H9 (cell line): ENCODE results near the gene RGL4. TPM values are rescaled to one million over a fixed set of nuclear protein-coding genes. Genes with fewer than 3 reads are reported as not detected.

ENCODE experiments used
- DNase-seq: peaks from one replicate; pipeline ENCODE4 v3.0.0-alpha.2; 2017
- H2AFZ ChIP-seq: one replicate; pipeline ENCODE4 v1.6.1; 2013; ENCODE audit warnings: mild to moderate bottlenecking, low read length, control low read depth, moderate library complexity
- H2AK5ac ChIP-seq: 2 replicates; pipeline ENCODE4 v1.6.1; 2013; ENCODE audit warnings: low read length, control low read depth, mixed read lengths; ENCODE audit not compliant: insufficient read length
- H2BK120ac ChIP-seq: one replicate; pipeline ENCODE4 v1.6.1; 2013; ENCODE audit warnings: low read depth, mild to moderate bottlenecking, low read length, control low read depth, inconsistent platforms; ENCODE audit not compliant: poor library complexity, severe bottlenecking
- H2BK12ac ChIP-seq: 2 replicates; pipeline ENCODE4 v1.6.1; 2013; ENCODE audit warnings: low read length, control low read depth, mixed read lengths, low read depth; ENCODE audit not compliant: insufficient read length
- H2BK15ac ChIP-seq: 2 replicates; pipeline ENCODE4 v1.6.1; 2013; ENCODE audit warnings: low read depth, low read length, control low read depth
- H2BK20ac ChIP-seq: one replicate; pipeline ENCODE4 v1.6.1; 2013; ENCODE audit warnings: low read depth, mild to moderate bottlenecking, low read length, control low read depth, inconsistent platforms; ENCODE audit not compliant: poor library complexity, severe bottlenecking
- H2BK5ac ChIP-seq: 2 replicates; pipeline ENCODE4 v1.6.1; 2013; ENCODE audit warnings: low read length, control low read depth, mixed read lengths; ENCODE audit not compliant: insufficient read length
- H3K14ac ChIP-seq: 2 replicates; pipeline ENCODE4 v1.6.1; 2013; ENCODE audit warnings: low read length, control low read depth; ENCODE audit not compliant: insufficient read depth
- H3K18ac ChIP-seq: 2 replicates; pipeline ENCODE4 v1.6.1; 2013; ENCODE audit warnings: low read depth, mild to moderate bottlenecking, mixed read lengths, low read length, control low read depth; ENCODE audit not compliant: insufficient read length
- H3K23ac ChIP-seq: 2 replicates; pipeline ENCODE4 v1.6.1; 2013; ENCODE audit warnings: low read length, control low read depth, mixed read lengths, low read depth; ENCODE audit not compliant: insufficient read length
- H3K23me2 ChIP-seq: 2 replicates; pipeline ENCODE4 v1.6.1; 2013; ENCODE audit warnings: low read depth, mild to moderate bottlenecking, mixed read lengths, low read length, control low read depth; ENCODE audit not compliant: insufficient read length, poor library complexity, severe bottlenecking
- H3K27ac ChIP-seq: 2 replicates; pipeline ENCODE4 v1.5.1; 2013; ENCODE audit warnings: low read length, control low read depth, mixed read lengths, low read depth; ENCODE audit not compliant: insufficient read length
- H3K27me3 ChIP-seq: 2 replicates; pipeline ENCODE4 v1.6.1; 2013; ENCODE audit warnings: low read length, control low read depth, inconsistent platforms; ENCODE audit not compliant: insufficient read depth
- H3K4ac ChIP-seq: 2 replicates; pipeline ENCODE4 v1.6.1; 2013; ENCODE audit warnings: low read depth, mild to moderate bottlenecking, control low read depth, inconsistent platforms, low read length, moderate library complexity
- H3K4me1 ChIP-seq: 2 replicates; pipeline ENCODE4 v1.6.1; 2013; ENCODE audit warnings: low read length, control low read depth, inconsistent platforms; ENCODE audit not compliant: insufficient read depth
- H3K4me2 ChIP-seq: 2 replicates; pipeline ENCODE4 v1.6.1; 2013; ENCODE audit warnings: low read length, control low read depth, mixed read lengths; ENCODE audit not compliant: insufficient read length, insufficient read depth
- H3K56ac ChIP-seq: 2 replicates; pipeline ENCODE4 v1.6.1; 2013; ENCODE audit warnings: low read depth, mild to moderate bottlenecking, mixed read lengths, low read length, control low read depth; ENCODE audit not compliant: insufficient read length
- H3K79me1 ChIP-seq: 2 replicates; pipeline ENCODE4 v1.6.1; 2013; ENCODE audit warnings: low read depth, mild to moderate bottlenecking, moderate library complexity, low read length, control low read depth, inconsistent platforms; ENCODE audit not compliant: insufficient read depth, poor library complexity, severe bottlenecking
- H3K79me2 ChIP-seq: 2 replicates; pipeline ENCODE4 v1.6.1; 2013; ENCODE audit warnings: low read length, control low read depth, inconsistent platforms; ENCODE audit not compliant: insufficient read depth
- H3K9ac ChIP-seq: 2 replicates; pipeline ENCODE4 v1.6.1; 2013; ENCODE audit warnings: low read length, control low read depth, mixed read lengths; ENCODE audit not compliant: insufficient read length; ENCODE audit errors: extremely low read depth
- H3K9me3 ChIP-seq: one replicate; pipeline ENCODE4 v1.6.1; 2013; ENCODE audit warnings: low read depth, low read length, inconsistent platforms; ENCODE audit not compliant: control insufficient read depth
- H3T11ph ChIP-seq: one replicate; pipeline ENCODE4 v1.6.1; 2013; ENCODE audit warnings: mild to moderate bottlenecking, low read length, control low read depth, inconsistent platforms
- H4K20me1 ChIP-seq: one replicate; pipeline ENCODE4 v1.6.1; 2013; ENCODE audit not compliant: control insufficient read depth, insufficient read length, insufficient read depth
- H4K5ac ChIP-seq: 2 replicates; pipeline ENCODE4 v1.6.1; 2013; ENCODE audit warnings: low read depth, mild to moderate bottlenecking, mixed read lengths, low read length, control low read depth; ENCODE audit not compliant: insufficient read length
- H4K8ac ChIP-seq: replicated peaks from 2 replicates; pipeline ENCODE4 v1.6.1; 2013; ENCODE audit warnings: low read length, control low read depth, mixed read lengths, low read depth; ENCODE audit not compliant: insufficient read length
- H4K91ac ChIP-seq: 2 replicates; pipeline ENCODE4 v1.6.1; 2013; ENCODE audit warnings: low read depth, mild to moderate bottlenecking, moderate library complexity, mixed read lengths, low read length, control low read depth; ENCODE audit not compliant: insufficient read length
- H3K27ac Mint-ChIP-seq, 3 experiments: 2 replicates in 2 of 3; 3 replicates in 1 of 3; pipeline ENCODE4 v1.8.0; 2020 to 2021; ENCODE audit warnings: mixed read lengths in 3 of 3, mild to moderate bottlenecking in 1 of 3, moderate library complexity in 1 of 3
- H3K27me3 Mint-ChIP-seq: 2 replicates; pipeline ENCODE4 v1.8.0; 2021; ENCODE audit warnings: low read depth, mild to moderate bottlenecking, moderate library complexity, mixed read lengths
- H3K36me3 Mint-ChIP-seq, 3 experiments: 2 replicates in 2 of 3; 3 replicates in 1 of 3; pipeline ENCODE4 v1.8.0; 2020 to 2021; ENCODE audit warnings: low read depth in 3 of 3, mixed read lengths in 3 of 3; ENCODE audit not compliant: insufficient read depth in 1 of 3
- H3K4me1 Mint-ChIP-seq, 2 experiments: 2 replicates each; pipeline ENCODE4 v1.8.0; 2020; ENCODE audit warnings: mixed read lengths in 2 of 2
- H3K4me3 Mint-ChIP-seq, 2 experiments: 2 replicates in 1 of 2; 3 replicates in 1 of 2; pipeline ENCODE4 v1.8.0; 2020 to 2021; ENCODE audit warnings: mild to moderate bottlenecking in 2 of 2, mixed read lengths in 2 of 2, moderate library complexity in 1 of 2
- H3K9me3 Mint-ChIP-seq, 2 experiments: 2 replicates in 1 of 2; 3 replicates in 1 of 2; pipeline ENCODE4 v1.8.0; 2020; ENCODE audit warnings: mild to moderate bottlenecking in 2 of 2, mixed read lengths in 2 of 2, moderate library complexity in 1 of 2
- CTCF ChIP-seq: fragments of 200-600 bp; sonication (generic); conservative IDR thresholded peaks from 3 replicates; pipeline ENCODE4 v1.8.0; 2021; ENCODE audit warnings: antibody characterized with exemption, mild to moderate bottlenecking
- WGBS: extraction: QIAGEN DNeasy Blood & Tissue Kit; methylation state at CpG from one replicate; pipeline ENCODE4 v1.1.7; 2013; ENCODE audit warnings: missing lambda C conversion rate, low lambda C conversion rate, mixed read lengths; ENCODE audit not compliant: insufficient read length; ENCODE audit errors: extremely low coverage; 5-methylcytosine and 5-hydroxymethylcytosine counted together
- total RNA-seq: library from RNA; stranded (reverse); gene quantifications from 2 replicates; pipeline ENCODE4 v1.2.1, GENCODE V29; 2021

RGL4 gene
- total RNA-seq, 1 experiment from 2014 or later, result not detected

GRCh38 chr22:23698094-23698493 is 7.3 kb downstream of the RGL4 start:
- WGBS, result no CpG with 5 or more reads among the region's 4 CpGs
- no peaks in the 10 kb centered on the region for H3K4me1 Mint-ChIP-seq
- H3K79me2 ChIP-seq, result no peaks in the 10 kb centered on the region

More at GRCh38 chr22:23698094-23698493, 7.3 kb downstream of the RGL4 start:
- no peak overlapping the region for H3K18ac ChIP-seq
- H4K5ac ChIP-seq, result no peak overlapping the region
- H3K14ac ChIP-seq, result no peak overlapping the region
- no peak overlapping the region for H3K27ac ChIP-seq
- Mint-ChIP-seq H3K4me3 (no peak overlapping the region), H3K36me3 (peaks cover 12 to 40% (median 26%) of the 10 kb centered on the region in 3 experiments), H3K27me3 (no peaks in the 10 kb centered on the region), H3K27ac (no peak overlapping the region), H3K9me3 (no peaks in the 10 kb centered on the region)
- no peak overlapping the region for H2AK5ac ChIP-seq
- H4K8ac ChIP-seq, result no peak overlapping the region
- H3K4me1 ChIP-seq, result no peaks in the 10 kb centered on the region
- TF ChIP-seq CTCF, result no peak
- H3K9ac ChIP-seq, result no peak overlapping the region
- no peaks in the 10 kb centered on the region for H3K9me3 ChIP-seq
- H3K27me3 ChIP-seq, result no peaks in the 10 kb centered on the region
- no peak overlapping the region for H3T11ph ChIP-seq
- H2BK5ac ChIP-seq, result no peak overlapping the region
- no peaks in the 10 kb centered on the region for H3K79me1 ChIP-seq
- H4K91ac ChIP-seq, result no peak overlapping the region
- no peak overlapping the region for H2BK12ac ChIP-seq
- H3K23ac ChIP-seq, result no peak overlapping the region
- H3K23me2 ChIP-seq, result no peaks in the 10 kb centered on the region
- no peak overlapping the region for H3K4me2 ChIP-seq
- H3K4ac ChIP-seq, result no peak overlapping the region
- H3K56ac ChIP-seq, result no peak overlapping the region
- no peak for DNase-seq
- no peak overlapping the region for H2BK20ac ChIP-seq
- H2BK120ac ChIP-seq, result no peak overlapping the region
- no peaks in the 10 kb centered on the region for H4K20me1 ChIP-seq
- no peak overlapping the region for H2BK15ac ChIP-seq
- H2AFZ ChIP-seq, result no peak overlapping the region
